ENCODE measurements around the gene TULP1.
A peak's percentile ranks its signal among the peaks of the same experiment; 100 is the strongest.

TULP1 gene

GRCh38 chr6:35481226-35481625 is 31.5 kb downstream of the TULP1 start:
- DNase-seq = no peak

GRCh38 chr6:35480176-35480575 is 32.5 kb downstream of the TULP1 start:
- DNase-seq = no peak

GRCh38 chr6:35478259-35478658 is 34.4 kb downstream of the TULP1 start:
- DNase-seq = no peak

DNA sequence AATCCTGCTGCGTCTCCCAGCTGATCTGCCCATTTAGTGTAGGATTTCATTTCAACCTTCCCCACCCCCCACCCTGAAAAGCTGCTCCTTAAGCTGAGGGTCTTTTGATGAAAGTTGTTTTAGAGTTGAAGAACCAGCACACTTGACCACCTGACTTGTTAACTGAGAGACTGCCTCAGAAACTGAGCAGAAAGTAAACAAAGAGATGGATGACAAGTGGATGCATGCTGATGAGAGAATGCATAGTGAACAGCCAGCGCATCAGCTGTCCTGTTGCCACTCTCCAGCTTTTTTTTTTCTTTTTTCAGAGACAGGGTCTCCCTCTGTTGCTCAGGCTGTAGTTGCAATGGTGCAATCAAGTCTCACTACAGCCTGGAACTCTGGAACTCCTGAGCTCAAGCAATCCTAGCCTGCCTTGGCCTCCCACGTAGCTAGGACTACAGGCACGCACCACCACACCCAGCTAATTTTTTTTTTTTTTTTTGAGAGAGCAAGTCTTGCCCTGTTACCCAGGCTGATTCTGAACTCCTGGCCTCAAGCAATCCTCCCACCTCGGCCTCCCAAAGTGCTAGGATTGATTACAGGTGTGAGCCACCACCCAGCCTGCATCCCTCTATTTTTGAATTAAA is 35.0 kb downstream of the TULP1 start:
- no peak for DNase-seq

GRCh38 chr6:35477028-35477427 is 35.7 kb downstream of the TULP1 start:
- no peak for DNase-seq

DNA sequence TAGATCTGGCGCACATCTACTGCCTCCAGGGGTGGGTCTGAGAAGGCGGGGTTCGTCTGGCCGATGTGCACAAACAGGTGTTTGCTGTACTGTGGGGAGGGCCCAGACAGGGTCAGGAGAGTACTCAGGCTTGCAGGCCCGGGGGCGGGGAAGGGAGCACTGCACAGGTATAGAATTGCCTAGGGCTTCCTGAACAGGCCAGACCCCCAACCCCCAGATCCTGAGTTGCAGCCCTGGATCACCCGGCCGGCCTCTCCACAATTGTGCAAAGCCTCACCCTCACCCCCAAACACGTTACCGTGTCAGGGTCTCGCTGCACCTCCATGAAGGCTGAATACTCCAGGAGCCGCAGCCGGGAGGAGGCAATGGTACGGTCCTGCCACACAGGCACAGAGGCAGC is 36.7 kb downstream of the TULP1 start:
- no peak for DNase-seq

GRCh38 chr6:35475573-35475972 is 37.1 kb downstream of the TULP1 start:
- DNase-seq = no peak

GRCh38 chr6:35474942-35475570 is 37.6 kb downstream of the TULP1 start:
- no peak for DNase-seq

DNA sequence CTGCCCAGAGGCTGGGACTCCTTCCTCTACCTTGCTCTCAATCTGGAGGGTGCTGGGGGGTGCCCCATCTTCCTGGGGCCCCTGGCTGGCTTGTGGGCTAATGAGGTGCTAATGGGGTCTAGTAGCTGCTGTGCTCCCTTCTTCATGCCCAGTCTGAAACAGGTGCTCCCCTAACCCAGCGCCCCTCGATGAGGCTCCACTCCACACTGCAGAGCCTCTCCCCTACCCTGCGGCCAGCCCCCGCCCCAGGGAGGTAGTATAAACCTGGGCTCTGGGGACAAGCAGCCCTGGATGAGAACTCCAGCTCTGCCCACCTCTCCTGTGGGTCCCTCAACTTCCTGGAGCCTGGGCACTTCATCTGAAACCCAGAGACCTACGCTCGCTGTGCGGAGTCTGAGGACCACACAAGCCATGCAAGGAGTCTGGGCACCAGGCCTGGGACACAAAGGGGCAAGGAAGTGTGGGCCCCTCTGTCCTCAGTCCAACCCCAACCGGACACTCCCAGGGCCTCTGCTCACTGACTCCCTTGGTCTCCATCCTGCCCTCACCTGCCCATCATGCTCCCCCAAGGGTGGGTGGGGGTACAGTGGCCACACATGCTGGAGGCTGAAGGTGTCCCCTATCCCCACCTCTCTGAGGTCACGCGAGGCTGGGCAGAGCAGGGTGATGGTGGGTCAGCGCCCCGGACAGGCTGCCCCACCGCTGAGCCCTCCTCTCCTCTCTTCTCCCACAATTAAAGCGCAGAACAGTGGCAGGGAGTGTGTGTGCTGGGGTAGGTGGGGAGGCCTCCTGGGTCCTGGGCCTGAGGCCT is 38.4 kb downstream of the TULP1 start:
- no peak for DNase-seq

- DNase-seq = no peak
Observed at GRCh38 chr6:35473850-35474130, 38.9 kb downstream of the TULP1 start.

DNA sequence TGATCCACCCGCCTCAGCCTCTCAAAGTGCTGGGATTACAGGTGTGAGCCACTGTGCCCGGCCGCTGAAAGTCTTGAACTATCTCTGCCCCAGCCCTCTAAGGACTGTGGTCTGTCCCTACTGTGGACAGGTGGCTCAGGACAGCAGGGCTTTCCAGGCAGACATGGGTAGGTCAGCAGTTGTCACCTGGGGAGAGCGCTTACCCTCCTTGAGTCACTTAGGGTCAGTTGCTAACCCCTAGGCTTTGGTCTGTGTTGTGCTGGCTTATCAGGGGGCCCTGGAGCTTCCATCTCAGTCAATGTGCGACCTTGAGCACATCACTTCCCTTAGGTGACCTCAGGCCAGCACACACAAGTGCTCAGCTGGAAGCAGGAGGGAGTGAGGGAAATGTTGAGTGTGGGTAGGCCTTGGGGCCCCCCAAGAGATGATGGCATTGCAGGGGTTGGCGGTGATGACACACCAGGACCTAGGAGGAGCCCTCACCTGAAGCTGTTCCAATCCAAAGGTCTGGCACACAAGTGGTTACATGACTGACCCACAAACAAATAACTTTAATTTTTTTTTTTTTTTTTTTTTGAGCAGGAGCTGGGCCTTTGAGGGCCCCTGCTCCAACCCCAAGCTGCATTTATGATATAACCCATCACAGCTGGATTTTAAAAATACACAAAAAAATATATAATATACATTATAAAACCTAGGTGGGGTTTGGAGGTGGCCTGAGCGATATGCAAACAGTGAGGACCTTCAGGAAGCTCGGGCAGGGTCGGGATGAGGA is 39.4 kb downstream of the TULP1 start:
- no peak for DNase-seq

- DNase-seq = no peak
Observed at GRCh38 chr6:35471836-35472345, 40.8 kb downstream of the TULP1 start.

GRCh38 chr6:35470663-35471120 is 42.0 kb downstream of the TULP1 start:
- DNase-seq = no peak

- DNase-seq = no peak
Observed at GRCh38 chr6:35469751-35470662, 42.7 kb downstream of the TULP1 start.

DNA sequence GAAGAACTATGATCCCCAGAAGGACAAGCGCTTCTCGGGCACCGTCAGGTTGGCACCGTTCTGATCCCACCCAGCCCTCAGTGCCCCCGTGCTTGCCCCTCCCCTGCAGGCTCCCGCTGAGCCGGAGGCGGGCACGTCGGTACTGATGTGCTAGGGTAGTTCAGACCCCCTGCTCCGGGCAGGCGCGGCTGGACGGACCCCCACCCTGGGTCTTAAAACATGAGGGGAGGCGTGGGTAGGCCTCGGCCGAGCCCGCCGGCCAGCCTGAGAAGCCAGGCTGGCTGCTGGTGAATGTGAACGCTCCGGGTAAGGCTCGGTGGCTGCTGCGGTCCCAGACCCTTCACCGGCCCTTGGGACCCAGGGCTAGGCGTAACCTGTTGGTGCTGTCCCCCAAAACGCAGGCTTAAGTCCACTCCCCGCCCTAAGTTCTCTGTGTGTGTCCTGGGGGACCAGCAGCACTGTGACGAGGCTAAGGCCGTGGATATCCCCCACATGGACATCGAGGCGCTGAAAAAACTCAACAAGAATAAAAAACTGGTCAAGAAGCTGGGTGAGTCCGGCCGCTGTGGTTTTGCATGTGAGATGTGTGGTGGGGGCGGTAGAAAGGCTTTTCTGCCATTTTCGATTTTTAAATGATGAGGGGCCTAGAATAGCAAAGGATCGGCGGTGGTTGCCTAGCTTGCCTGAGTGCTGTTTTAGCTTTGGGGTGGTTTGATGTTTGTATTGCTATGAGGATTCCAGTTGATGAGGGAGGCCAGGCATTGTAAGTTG is 43.5 kb downstream of the TULP1 start:
- DNase-seq = no peak

DNA sequence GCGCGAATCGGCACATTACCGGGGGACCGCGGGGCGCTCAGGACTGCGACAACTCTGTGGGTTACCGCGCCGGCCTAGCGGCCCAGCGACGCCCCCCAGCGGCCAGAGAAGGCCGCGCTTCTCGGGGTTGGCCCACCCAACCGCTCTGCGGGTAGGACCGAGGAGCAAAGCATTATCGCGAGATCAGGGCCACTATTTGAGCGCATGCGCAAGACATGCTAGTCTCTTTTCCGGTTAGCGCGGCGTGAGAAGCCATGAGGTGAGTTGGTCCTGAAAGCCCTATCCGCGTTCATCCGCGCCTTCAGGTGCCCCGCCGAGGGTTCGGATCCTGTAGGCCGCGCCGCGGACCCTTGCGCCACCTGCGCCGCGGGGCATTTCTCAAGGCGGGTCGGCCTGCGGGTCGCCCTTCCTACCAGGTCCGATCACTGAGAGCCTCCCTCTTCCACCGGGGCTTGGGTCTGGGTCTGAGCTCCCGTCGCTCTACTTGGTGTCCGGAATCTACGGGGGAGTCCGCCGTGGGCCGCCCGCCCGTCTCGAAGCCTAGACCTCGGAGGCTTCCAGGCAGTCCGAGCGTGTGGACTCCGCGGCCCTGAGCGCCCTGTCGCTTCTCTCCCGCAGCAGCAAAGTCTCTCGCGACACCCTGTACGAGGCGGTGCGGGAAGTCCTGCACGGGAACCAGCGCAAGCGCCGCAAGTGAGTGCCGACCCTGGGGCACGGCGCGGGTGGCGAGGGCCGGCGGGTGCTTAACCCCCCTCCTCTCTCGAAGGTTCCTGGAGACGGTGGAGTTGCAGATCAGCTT is 44.3 kb downstream of the TULP1 start, which contains the start of gene RPL10A:
TSS of gene RPL10A (plus strand) at position 221 of the 799 bp plus-strand sequence. CDS start at position 255, 34 bp downstream.
- peak; percentile 90 for DNase-seq

- no peak for DNase-seq
Observed at GRCh38 chr6:35465646-35466045, 47.0 kb downstream of the TULP1 start.

DNA sequence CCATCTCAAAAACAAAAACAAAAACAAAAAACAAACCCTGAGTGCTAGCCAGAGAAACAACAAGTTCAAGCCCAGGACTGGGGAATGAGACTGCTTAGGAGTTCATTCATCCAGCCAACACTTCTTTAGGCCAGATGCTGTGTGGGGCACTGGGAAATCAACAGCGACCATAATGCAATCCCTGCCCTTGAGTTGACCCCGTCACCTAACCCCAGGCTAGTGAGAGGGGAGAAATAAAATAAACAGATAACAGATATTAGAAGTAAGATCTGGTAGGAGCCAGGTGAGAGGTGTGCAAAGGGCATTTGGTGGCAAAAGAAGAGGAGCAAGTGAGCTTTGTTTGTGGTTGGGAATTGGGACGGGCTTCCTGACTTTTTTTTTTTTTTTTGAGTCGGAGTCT is 49.4 kb downstream of the TULP1 start:
- no peak for DNase-seq

GRCh38 chr6:35461270-35461669 is 51.4 kb downstream of the TULP1 start:
- DNase-seq = no peak

DNA sequence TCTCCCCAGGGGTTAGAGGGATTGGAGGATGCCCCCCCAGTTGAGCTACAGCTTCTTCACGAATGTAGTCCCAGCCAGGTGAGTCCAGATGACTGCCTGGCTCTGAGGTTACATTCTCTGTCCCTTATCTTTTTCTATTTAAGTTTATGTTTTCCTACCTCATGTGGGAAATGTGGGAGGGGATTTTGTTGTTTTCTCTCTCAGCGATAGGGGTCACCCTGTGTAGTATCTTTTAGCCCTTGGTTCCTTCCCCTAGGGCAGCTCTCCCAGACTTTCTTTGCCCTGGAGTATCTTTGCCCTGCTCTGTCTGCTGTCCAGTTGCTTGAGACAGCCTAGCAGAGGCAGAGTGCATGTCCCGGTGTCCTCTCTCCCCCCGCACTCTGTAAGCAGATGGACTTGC is 54.8 kb downstream of the TULP1 start:
- DNase-seq = no peak

Data from amniotic stem cell (primary cell).